T-helper 17 cell (primary cell): Measurements from ENCODE around the gene NPAS3. TPM values are rescaled to one million over a fixed set of nuclear protein-coding genes. Genes with fewer than 3 reads are reported as not detected.

Experiments
- ATAC-seq: fragments of 150-1000 bp; cut with Tn5 transposase; 2 replicates; pipeline ENCODE4 v1.10.0; 2021; ENCODE audit warnings: mild to moderate bottlenecking, moderate library complexity
- DNase-seq, 3 donors: peaks; one replicate each; pipeline versions ENCODE4 v3.0.0 to v3.0.0-alpha.2; 2020 to 2021
- H3K9me3 ChIP-seq: one replicate; pipeline ENCODE4 v1.7.0; 2013; ENCODE audit warnings: low read length, mild to moderate bottlenecking; ENCODE audit not compliant: control insufficient read depth, poor library complexity, severe bottlenecking
- H3K27ac Mint-ChIP-seq: one replicate; pipeline ENCODE4 v1.8.0; 2022; ENCODE audit warnings: mild to moderate bottlenecking, moderate library complexity, mixed read lengths
- H3K27me3 Mint-ChIP-seq: one replicate; pipeline ENCODE4 v1.8.0; 2022; ENCODE audit warnings: mixed read lengths
- H3K36me3 Mint-ChIP-seq: one replicate; pipeline ENCODE4 v1.8.0; 2022; ENCODE audit warnings: low read depth, mixed read lengths
- H3K4me1 Mint-ChIP-seq: one replicate; pipeline ENCODE4 v1.8.0; 2022; ENCODE audit warnings: mild to moderate bottlenecking, mixed read lengths
- H3K4me3 Mint-ChIP-seq: one replicate; pipeline ENCODE4 v1.8.0; 2022; ENCODE audit warnings: mild to moderate bottlenecking, moderate library complexity, mixed read lengths
- total RNA-seq, 4 donors: library from RNA in 2 of 4; stranded (reverse) in 2 of 4; gene quantifications; one replicate each; pipeline ENCODE4 v1.2.3 and lab custom pipeline; 2022 to 2026

The NPAS3 gene
- total RNA-seq, 2 donors from 2014 or later, result not detected

GRCh38 chr14:33629792-33630191 is 691.1 kb downstream of the NPAS3 start:
- no peak overlapping the region for H3K4me3 Mint-ChIP-seq
- no peaks in the 10 kb centered on the region for H3K9me3 ChIP-seq
- no peak for ATAC-seq
- no peak overlapping the region for H3K27ac Mint-ChIP-seq
- no peak for DNase-seq
- H3K4me1 Mint-ChIP-seq, result no peaks in the 10 kb centered on the region
- no peaks in the 10 kb centered on the region for H3K36me3 Mint-ChIP-seq
- H3K27me3 Mint-ChIP-seq, result peaks cover 6% of the 10 kb centered on the region

- H3K27ac Mint-ChIP-seq, result no peak overlapping the region
- peaks cover 19% of the 10 kb centered on the region for H3K27me3 Mint-ChIP-seq
- H3K4me1 Mint-ChIP-seq, result no peaks in the 10 kb centered on the region
- DNase-seq (no peak), ATAC-seq (no peak)
- H3K9me3 ChIP-seq, result no peaks in the 10 kb centered on the region
- H3K36me3 Mint-ChIP-seq, result no peaks in the 10 kb centered on the region
- no peak overlapping the region for H3K4me3 Mint-ChIP-seq
Observed at GRCh38 chr14:33631021-33631420, 692.3 kb downstream of the NPAS3 start.

- Mint-ChIP-seq H3K36me3 (no peaks in the 10 kb centered on the region), H3K4me3 (no peak overlapping the region), H3K27me3 (peaks cover 20% of the 10 kb centered on the region), H3K27ac (no peak overlapping the region), H3K4me1 (no peaks in the 10 kb centered on the region)
- DNase-seq (no peak), ATAC-seq (no peak)
- H3K9me3 ChIP-seq, result no peaks in the 10 kb centered on the region
Observed at GRCh38 chr14:33631441-33631840, 692.8 kb downstream of the NPAS3 start.

- no peaks in the 10 kb centered on the region for H3K9me3 ChIP-seq
- Mint-ChIP-seq H3K36me3 (no peaks in the 10 kb centered on the region), H3K27ac (no peak overlapping the region), H3K27me3 (peaks cover 18% of the 10 kb centered on the region), H3K4me1 (no peaks in the 10 kb centered on the region), H3K4me3 (no peak overlapping the region)
- no peak for DNase-seq
- no peak for ATAC-seq
Observed at GRCh38 chr14:33634631-33635030, 696.0 kb downstream of the NPAS3 start.

GRCh38 chr14:33636716-33637115 is 698.0 kb downstream of the NPAS3 start:
- ATAC-seq (no peak), DNase-seq (no peak)
- H3K4me3 Mint-ChIP-seq, result no peak overlapping the region
- no peak overlapping the region for H3K27ac Mint-ChIP-seq
- H3K4me1 Mint-ChIP-seq, result no peaks in the 10 kb centered on the region
- H3K27me3 Mint-ChIP-seq, result peaks cover 20% of the 10 kb centered on the region
- no peaks in the 10 kb centered on the region for H3K9me3 ChIP-seq
- H3K36me3 Mint-ChIP-seq, result no peaks in the 10 kb centered on the region

GRCh38 chr14:33642080-33642479 is 703.4 kb downstream of the NPAS3 start:
- Mint-ChIP-seq H3K27me3 (peaks cover 17% of the 10 kb centered on the region), H3K4me3 (no peak overlapping the region), H3K36me3 (no peaks in the 10 kb centered on the region), H3K27ac (no peak overlapping the region), H3K4me1 (no peaks in the 10 kb centered on the region)
- DNase-seq, result no peak
- no peaks in the 10 kb centered on the region for H3K9me3 ChIP-seq
- no peak for ATAC-seq

GRCh38 chr14:33642691-33643244 is 704.1 kb downstream of the NPAS3 start:
- peaks cover 17% of the 10 kb centered on the region for H3K27me3 Mint-ChIP-seq
- no peaks in the 10 kb centered on the region for H3K4me1 Mint-ChIP-seq

GRCh38 chr14:33643426-33644181 is 704.9 kb downstream of the NPAS3 start:
- ATAC-seq (no peak), DNase-seq (no peak)
- no peaks in the 10 kb centered on the region for H3K9me3 ChIP-seq
- H3K27me3 Mint-ChIP-seq, result peaks cover 17% of the 10 kb centered on the region
- no peak overlapping the region for H3K4me3 Mint-ChIP-seq
- H3K27ac Mint-ChIP-seq, result no peak overlapping the region
- H3K36me3 Mint-ChIP-seq, result no peaks in the 10 kb centered on the region
- no peaks in the 10 kb centered on the region for H3K4me1 Mint-ChIP-seq

More at GRCh38 chr14:33642691-33643244, 704.1 kb downstream of the NPAS3 start:
- no peak for DNase-seq
- H3K9me3 ChIP-seq, result no peaks in the 10 kb centered on the region
- Mint-ChIP-seq H3K36me3 (no peaks in the 10 kb centered on the region), H3K27ac (no peak overlapping the region), H3K4me3 (no peak overlapping the region)
- ATAC-seq, result no peak

- ATAC-seq (no peak), DNase-seq (no peak)
- H3K27ac Mint-ChIP-seq, result no peak overlapping the region
- no peak overlapping the region for H3K4me3 Mint-ChIP-seq
- peaks cover 14% of the 10 kb centered on the region for H3K27me3 Mint-ChIP-seq
- no peaks in the 10 kb centered on the region for H3K36me3 Mint-ChIP-seq
- no peaks in the 10 kb centered on the region for H3K9me3 ChIP-seq
- no peaks in the 10 kb centered on the region for H3K4me1 Mint-ChIP-seq
Observed at GRCh38 chr14:33646692-33647260, 708.1 kb downstream of the NPAS3 start.

GRCh38 chr14:33647385-33647786 is 708.7 kb downstream of the NPAS3 start:
- H3K27ac Mint-ChIP-seq, result no peak overlapping the region
- no peak overlapping the region for H3K4me3 Mint-ChIP-seq
- DNase-seq, result no peak
- ATAC-seq, result no peak
- H3K36me3 Mint-ChIP-seq, result no peaks in the 10 kb centered on the region
- no peaks in the 10 kb centered on the region for H3K9me3 ChIP-seq
- H3K4me1 Mint-ChIP-seq, result no peaks in the 10 kb centered on the region
- peaks cover 8% of the 10 kb centered on the region for H3K27me3 Mint-ChIP-seq

GRCh38 chr14:33650430-33650829 is 711.8 kb downstream of the NPAS3 start:
- ATAC-seq (no peak), DNase-seq (no peak)
- H3K4me1 Mint-ChIP-seq, result no peaks in the 10 kb centered on the region
- peaks cover 7% of the 10 kb centered on the region for H3K27me3 Mint-ChIP-seq
- H3K36me3 Mint-ChIP-seq, result no peaks in the 10 kb centered on the region
- H3K27ac Mint-ChIP-seq, result no peak overlapping the region
- H3K4me3 Mint-ChIP-seq, result no peak overlapping the region
- no peaks in the 10 kb centered on the region for H3K9me3 ChIP-seq

- no peak overlapping the region for H3K4me3 Mint-ChIP-seq
- H3K9me3 ChIP-seq, result no peaks in the 10 kb centered on the region
- DNase-seq, result no peak
- no peaks in the 10 kb centered on the region for H3K36me3 Mint-ChIP-seq
- no peak overlapping the region for H3K27ac Mint-ChIP-seq
- H3K27me3 Mint-ChIP-seq, result peaks cover 7% of the 10 kb centered on the region
- no peaks in the 10 kb centered on the region for H3K4me1 Mint-ChIP-seq
- no peak for ATAC-seq
Observed at GRCh38 chr14:33652566-33653307, 714.1 kb downstream of the NPAS3 start.

GRCh38 chr14:33653308-33653695 is 714.6 kb downstream of the NPAS3 start:
- H3K9me3 ChIP-seq, result no peaks in the 10 kb centered on the region
- Mint-ChIP-seq H3K4me1 (no peaks in the 10 kb centered on the region), H3K4me3 (no peak overlapping the region), H3K36me3 (no peaks in the 10 kb centered on the region), H3K27me3 (peaks cover 7% of the 10 kb centered on the region), H3K27ac (no peak overlapping the region)
- no peak for DNase-seq
- no peak for ATAC-seq
